MM.1S (cell line): ENCODE measurements around the gene WBP11.

Source experiments
- CTCF ChIP-seq: fragments of 300-600 bp; sonication (generic); IDR thresholded peaks from 2 replicates; pipeline ENCODE4 v1.5.1; 2016; ENCODE audit warnings: antibody characterized with exemption, low read length, mixed read lengths
- EZH2phosphoT487 ChIP-seq: fragments of 300-600 bp; sonication (generic); IDR thresholded peaks from 2 replicates; pipeline ENCODE4 v1.6.1; 2018; ENCODE audit warnings: antibody characterized with exemption, low read length

- TF ChIP-seq CTCF (no peak), EZH2phosphoT487 (no peak)
These were observed 33.3 kb upstream of the WBP11 start for GRCh38 chr12:14836336-14837210.
